ENCODE data around the gene CDHR1. TPM values are rescaled to one million over a fixed set of nuclear protein-coding genes. Genes with fewer than 3 reads are reported as not detected.

Gene CDHR1
- total RNA-seq, result not detected in 2 replicates

GRCh38 chr10:84194424-84195043 lies at the start of gene CDHR1:
TSS of gene CDHR1 (plus strand) at chr10:84194537. CDS start at chr10:84194761, 224 bp downstream.

GRCh38 chr10:84173501-84173929 lies 20.8 kb upstream of the CDHR1 start, which contains the start of gene GPR15LG:
TSS of gene GPR15LG (plus strand) at chr10:84173801. CDS start at chr10:84173852, 51 bp downstream.

GRCh38 chr10:84225427-84226173 lies 31.3 kb downstream of the CDHR1 start, which contains the start of gene LRIT2:
TSS of gene LRIT2 (minus strand) at chr10:84225544. CDS start at chr10:84225520, 24 bp downstream.

GRCh38 chr10:84241185-84241790 lies 47.0 kb downstream of the CDHR1 start, which contains the start of gene LRIT1:
TSS of gene LRIT1 (minus strand) at chr10:84241546. CDS start at chr10:84241439, 107 bp downstream.

GRCh38 chr10:84244651-84245270 lies 50.4 kb downstream of the CDHR1 start, which contains the start of gene RGR:
TSS of gene RGR (plus strand) at chr10:84245053. CDS start at chr10:84245091, 38 bp downstream.

Other genes starting within 250 kb of the CDHR1 start
- gene GHITM, start 55.0 kb upstream of the CDHR1 start, total RNA-seq, result 165 and 179 TPM in 2 replicates
- not detected in 2 replicates for gene GPR15LG, start 20.7 kb upstream of the CDHR1 start, total RNA-seq
- not detected in 2 replicates for gene LRIT2, start 31.0 kb downstream of the CDHR1 start, total RNA-seq
- gene LRIT1, start 47.0 kb downstream of the CDHR1 start, total RNA-seq, result not detected in 2 replicates
- gene RGR, start 50.5 kb downstream of the CDHR1 start, total RNA-seq, result not detected in 2 replicates
- gene CCSER2, start 134.1 kb downstream of the CDHR1 start, total RNA-seq, result 21.8 and 23.2 TPM in 2 replicates

All from endothelial cell of coronary artery (primary cell).